Prostate gland (tissue), 2 donors: ENCODE results near the gene NCOA3. TPM values are rescaled to one million over a fixed set of nuclear protein-coding genes. Genes with fewer than 3 reads are reported as not detected.

Experiments used
- DNase-seq: peaks from one replicate; pipeline ENCODE4 v3.0.0-alpha.2; 2019; ENCODE audit warnings: low spot score
- H3K27ac ChIP-seq, 2 donors: fragments of 200-600 bp; sonication (generic); 2 replicates each; pipeline ENCODE4 v1.5.1; 2017 to 2019
- H3K27me3 ChIP-seq: fragments of 200-600 bp; sonication (generic); replicated peaks from 2 replicates; pipeline ENCODE4 v1.5.1; 2019; ENCODE audit not compliant: insufficient read depth
- H3K36me3 ChIP-seq, 2 donors: fragments of 200-600 bp; sonication (generic); 1 replicate in 1 of 2; 2 replicates in 1 of 2; pipeline versions ENCODE4 v1.5.1 to v1.8.1; 2017 to 2019
- H3K4me1 ChIP-seq: fragments of 200-600 bp; sonication (generic); replicated peaks from 2 replicates; pipeline ENCODE4 v1.5.1; 2019
- H3K4me3 ChIP-seq, 2 donors: fragments of 200-600 bp; sonication (generic); 2 replicates each; pipeline ENCODE4 v1.5.1; 2017 to 2019
- H3K9me3 ChIP-seq: fragments of 200-600 bp; sonication (generic); 2 replicates; pipeline ENCODE4 v1.5.1; 2017
- CTCF ChIP-seq, 4 experiments: fragments of 200-600 bp in 2 of 4; fragments of 450-650 bp in 2 of 4; sonication (generic) in 2 of 4; IDR thresholded peaks; 1 replicate in 3 of 4; 2 replicates in 1 of 4; pipeline ENCODE4 v1.5.1; 2016 to 2019; ENCODE audit warnings: antibody characterized with exemption in 4 of 4, mild to moderate bottlenecking in 2 of 4, moderate library complexity in 2 of 4
- POLR2A ChIP-seq: fragments of 450-650 bp; IDR thresholded peaks from one replicate; pipeline ENCODE4 v1.6.1; 2016; ENCODE audit warnings: antibody characterized with exemption, mild to moderate bottlenecking
- POLR2AphosphoS5 ChIP-seq: sonication (generic); formaldehyde crosslinking; IDR thresholded peaks from one replicate; pipeline ENCODE4 v1.6.1; 2017; ENCODE audit warnings: antibody characterized with exemption
- WGBS: methylation state at CpG from one replicate; pipeline ENCODE4 v1.1.5; 2018; 5-methylcytosine and 5-hydroxymethylcytosine counted together
- intact Hi-C: fragments of 100-400 bp; cut with DNase I; formaldehyde crosslinking; loops from one replicate; pipeline ENCODE4 v1.14.2; 2022
- total RNA-seq, 2 donors: library from RNA; depleted of rRNA; stranded (reverse); fragments of >200 nt; gene quantifications; one replicate each; pipeline ENCODE4 v1.1.0, GENCODE V29; 2016

NCOA3 gene
- total RNA-seq, 2 donors from 2014 or later = 21.6 to 35.6 TPM

- H3K27me3 ChIP-seq = no peaks in the 10 kb centered on the region
- no peaks in the 10 kb centered on the region for H3K4me1 ChIP-seq
- intact Hi-C loops = no loop called here
- no peak overlapping the region for H3K27ac ChIP-seq
- H3K36me3 ChIP-seq = no peaks in the 10 kb centered on the region
- no peak for TF ChIP-seq CTCF (IDR thresholded peaks at IDR 0.05)
- no peak for TF ChIP-seq POLR2AphosphoS5
- TF ChIP-seq POLR2A = no peak
- no peak for DNase-seq
- H3K4me3 ChIP-seq = no peak overlapping the region
- no peaks in the 10 kb centered on the region for H3K9me3 ChIP-seq
Observed at GRCh38 chr20:47480705-47481104, 21.0 kb upstream of the NCOA3 start.

DNA sequence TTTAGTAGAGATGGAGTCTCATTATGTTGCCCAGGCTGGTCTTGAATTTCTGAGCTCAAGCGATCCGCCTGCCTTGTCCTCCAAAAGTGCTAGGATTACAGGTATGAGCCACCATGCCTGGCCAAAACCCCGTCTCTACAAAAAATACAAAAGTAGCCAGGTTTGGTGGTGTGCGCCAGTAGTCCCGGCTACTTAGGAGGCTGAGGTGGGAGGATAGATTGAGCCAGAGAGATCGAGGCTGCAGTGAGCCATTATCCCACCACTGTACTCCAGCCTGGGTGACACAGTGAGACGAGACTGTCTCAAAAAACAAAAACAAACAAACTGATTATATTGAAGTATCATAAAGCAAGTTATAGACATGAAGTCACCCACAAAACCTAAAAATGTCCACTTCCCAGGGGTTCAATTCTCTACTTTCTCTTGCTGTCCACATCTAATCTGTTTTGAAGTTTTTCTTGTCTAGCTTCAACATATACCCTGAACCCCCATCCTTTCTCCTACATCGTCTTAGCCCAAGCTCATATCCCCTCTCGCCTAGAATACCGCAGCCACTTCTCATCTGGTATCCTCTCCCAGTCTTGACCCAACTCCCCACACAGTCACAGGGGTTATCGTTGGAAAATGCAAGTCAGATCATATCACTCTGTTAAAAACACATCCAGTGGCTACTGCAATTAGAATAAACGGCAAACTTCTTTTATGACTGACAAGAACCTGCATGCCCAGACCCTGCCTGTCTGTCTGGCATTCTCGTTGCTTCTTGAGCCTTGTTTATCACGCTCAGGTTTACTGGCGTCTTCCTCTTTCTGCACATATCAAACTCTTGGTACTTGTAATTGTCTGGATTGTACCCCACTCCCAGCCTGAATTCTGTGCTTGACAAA is 20.1 kb upstream of the NCOA3 start:
- intact Hi-C loops = no loop called here
- no peaks in the 10 kb centered on the region for H3K27me3 ChIP-seq
- DNase-seq = no peak
- no peaks in the 10 kb centered on the region for H3K36me3 ChIP-seq
- TF ChIP-seq CTCF (IDR thresholded peaks at IDR 0.05) = no peak
- TF ChIP-seq POLR2A = no peak
- no peak for TF ChIP-seq POLR2AphosphoS5
- no peaks in the 10 kb centered on the region for H3K9me3 ChIP-seq
- H3K4me3 ChIP-seq = no peak overlapping the region
- no peaks in the 10 kb centered on the region for H3K4me1 ChIP-seq
- 59% methylated on average over 15 of the region's 15 CpGs for WGBS
- H3K27ac ChIP-seq = no peak overlapping the region

- WGBS = 95% methylated on average over 2 of the region's 2 CpGs
- no peaks in the 10 kb centered on the region for H3K4me1 ChIP-seq
- no peaks in the 10 kb centered on the region for H3K27me3 ChIP-seq
- TF ChIP-seq POLR2A (no peak), POLR2AphosphoS5 (no peak), CTCF (IDR thresholded peaks at IDR 0.05) (no peak)
- H3K27ac ChIP-seq = no peak overlapping the region
- H3K36me3 ChIP-seq = no peaks in the 10 kb centered on the region
- intact Hi-C loops = no loop called here
- H3K9me3 ChIP-seq = no peaks in the 10 kb centered on the region
- no peak overlapping the region for H3K4me3 ChIP-seq
- DNase-seq = no peak
Observed at GRCh38 chr20:47482705-47483104, 19.0 kb upstream of the NCOA3 start.

DNA sequence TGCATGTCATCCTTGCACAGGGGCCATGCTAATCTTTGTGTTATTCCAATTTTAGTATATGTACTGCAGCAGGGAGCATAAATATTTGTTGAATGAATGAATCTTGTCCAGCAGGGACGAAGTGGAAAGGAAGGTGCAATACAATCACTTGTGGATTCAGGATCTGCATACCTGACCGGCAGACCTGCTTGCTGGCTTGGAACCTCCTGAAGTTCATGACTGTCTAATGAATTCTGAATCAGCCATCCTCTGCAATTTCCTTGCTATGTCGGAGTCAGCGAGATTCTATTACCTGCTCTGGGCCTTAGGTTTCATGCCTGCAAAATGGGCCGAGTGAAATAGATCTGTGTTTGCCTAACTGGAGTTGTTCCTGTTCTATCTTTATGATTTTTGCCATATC is 17.4 kb upstream of the NCOA3 start:
- 86% methylated on average over 5 of the region's 5 CpGs for WGBS
- intact Hi-C loops = no loop called here

More for the DNA sequence above, 17.4 kb upstream of the NCOA3 start:
- Histone ChIP-seq H3K4me3 (no peak overlapping the region), H3K27me3 (no peaks in the 10 kb centered on the region), H3K27ac (no peak overlapping the region), H3K9me3 (no peaks in the 10 kb centered on the region), H3K4me1 (no peaks in the 10 kb centered on the region), H3K36me3 (no peaks in the 10 kb centered on the region)
- TF ChIP-seq POLR2AphosphoS5 (no peak), CTCF (IDR thresholded peaks at IDR 0.05) (no peak), POLR2A (no peak)
- no peak for DNase-seq
